NCI-H2029 (cell line): ENCODE data around the gene VDAC1.
"Not testable (repeated sequence)": the region's sequence is repeated elsewhere in the genome, so short reads cannot be mapped to it uniquely, and the experiment has no call there.

Source experiments
- DNase-seq: peaks from one replicate; lab custom pipeline; 2025; lab: John Stamatoyannopoulos, UW

The VDAC1 gene

GRCh38 chr5:133967698-133968203 is 37.0 kb downstream of the VDAC1 start:
- no peak for DNase-seq

- DNase-seq, result no peak
Measured at GRCh38 chr5:133967124-133967523, 37.7 kb downstream of the VDAC1 start.

- no peak for DNase-seq
Measured at GRCh38 chr5:133966090-133966489, 38.7 kb downstream of the VDAC1 start.

GRCh38 chr5:133963493-133964128 is 41.2 kb downstream of the VDAC1 start:
- DNase-seq, result no peak

GRCh38 chr5:133962801-133963476 is 41.8 kb downstream of the VDAC1 start:
- DNase-seq, result no peak

- no peak for DNase-seq
Measured at GRCh38 chr5:133962131-133962530, 42.6 kb downstream of the VDAC1 start.

- no peak for DNase-seq
Measured at GRCh38 chr5:133959643-133960042, 45.1 kb downstream of the VDAC1 start.

GRCh38 chr5:133957591-133957990 is 47.2 kb downstream of the VDAC1 start:
- DNase-seq, result no peak

- DNase-seq, result no peak
Measured at GRCh38 chr5:133957080-133957479, 47.7 kb downstream of the VDAC1 start.

GRCh38 chr5:133956196-133956595 is 48.6 kb downstream of the VDAC1 start:
- DNase-seq, result not testable (repeated sequence)

GRCh38 chr5:133953568-133954145 is 51.1 kb downstream of the VDAC1 start:
- no peak for DNase-seq

- no peak for DNase-seq
Measured at GRCh38 chr5:133952729-133953567, 51.8 kb downstream of the VDAC1 start.

GRCh38 chr5:133950821-133951612 is 53.8 kb downstream of the VDAC1 start:
- DNase-seq, result no peak

- no peak for DNase-seq
Measured at GRCh38 chr5:133948721-133949120, 56.1 kb downstream of the VDAC1 start.

- DNase-seq, result no peak
Measured at GRCh38 chr5:133947431-133947841, 57.3 kb downstream of the VDAC1 start.

GRCh38 chr5:133945568-133945967 is 59.2 kb downstream of the VDAC1 start:
- DNase-seq, result no peak

GRCh38 chr5:133944263-133945185 is 60.3 kb downstream of the VDAC1 start:
- peak; percentile 72 for DNase-seq

GRCh38 chr5:133943475-133943817 is 61.3 kb downstream of the VDAC1 start:
- DNase-seq, result no peak

- peak; percentile 14 for DNase-seq
Measured at GRCh38 chr5:133942614-133943474, 61.9 kb downstream of the VDAC1 start.
